ENCODE measurements around the gene TPX2. TPM values are rescaled to one million over a fixed set of nuclear protein-coding genes. Genes with fewer than 3 reads are reported as not detected.

Gene TPX2
- total RNA-seq, 5 donors from 2014 or later (not counting 1 experiment from before 2014, with no cell fraction given) = 0.99 to 3.0 (median 1.4) TPM

- Histone ChIP-seq H3K4me1 (ENCODE audit: control insufficient read depth in 1 of 2, extremely low read depth in 1 of 2, insufficient read depth in 2 of 2, low read length in 2 of 2) (no peaks in the 10 kb centered on the region), H3K4me3 (ENCODE audit: control insufficient read depth in 1 of 2, extremely low read depth in 1 of 2, low read length in 1 of 2) (no peak overlapping the region), H3K36me3 (ENCODE audit: control insufficient read depth in 2 of 2, extremely low read depth in 1 of 2, insufficient read depth in 1 of 2, low read length in 1 of 2) (no peaks in the 10 kb centered on the region), H3K27ac (ENCODE audit: low read length) (no peak overlapping the region), H3K9me3 (no peaks in the 10 kb centered on the region), H3K27me3 (replicated peaks in 1 of 2; ENCODE audit: control insufficient read depth in 2 of 2, extremely low read depth in 1 of 2, insufficient read depth in 2 of 2, low read length in 1 of 2) (no peaks in the 10 kb centered on the region)
- Mint-ChIP-seq H3K4me1 (no peaks in the 10 kb centered on the region), H3K4me3 (no peak overlapping the region), H3K36me3 (no peaks in the 10 kb centered on the region), H3K27ac (no peak overlapping the region), H3K27me3 (no peaks in the 10 kb centered on the region), H3K9me3 (no peaks in the 10 kb centered on the region)
- ChIA-PET CTCF (no interaction called here), POLR2A (no interaction called here)
- ATAC-seq (replicated peaks in 1 of 4) (no peak), DNase-seq (no peak)
- WGBS (ENCODE audit: insufficient coverage) = no CpG with 5 or more reads among the region's 5 CpGs
These were observed 77.1 kb downstream of the TPX2 start for GRCh38 chr20:31816221-31816620.

- POLR2A ChIA-PET = no interaction called here
- WGBS (ENCODE audit: insufficient coverage) = 89% methylated on average over 3 of the region's 5 CpGs
These were observed 78.4 kb downstream of the TPX2 start for GRCh38 chr20:31817461-31817860.

GRCh38 chr20:31818376-31818908 is 79.4 kb downstream of the TPX2 start:
- Mint-ChIP-seq H3K9me3 (no peaks in the 10 kb centered on the region), H3K4me1 (peaks cover 0 to 8% (median 2%) of the 10 kb centered on the region in 3 donors), H3K27me3 (peaks cover 0 to 5% of the 10 kb centered on the region in 2 donors), H3K36me3 (no peaks in the 10 kb centered on the region), H3K4me3 (no peak overlapping the region), H3K27ac (no peak overlapping the region)
- no peaks in the 10 kb centered on the region for H3K36me3 ChIP-seq (ENCODE audit: control insufficient read depth in 2 of 2, extremely low read depth in 1 of 2, insufficient read depth in 1 of 2, low read length in 1 of 2)
- H3K27me3 ChIP-seq (replicated peaks in 1 of 2; ENCODE audit: control insufficient read depth in 2 of 2, extremely low read depth in 1 of 2, insufficient read depth in 2 of 2, low read length in 1 of 2) = peaks cover 0 to 15% of the 10 kb centered on the region in 2 experiments
- no peaks in the 10 kb centered on the region for H3K9me3 ChIP-seq
- peaks cover 0 to 10% of the 10 kb centered on the region in 2 experiments for H3K4me1 ChIP-seq (ENCODE audit: control insufficient read depth in 1 of 2, extremely low read depth in 1 of 2, insufficient read depth in 2 of 2, low read length in 2 of 2)
- DNase-seq (no peak), ATAC-seq (replicated peaks in 1 of 4) (no peak)
- H3K4me3 ChIP-seq (ENCODE audit: control insufficient read depth in 1 of 2, extremely low read depth in 1 of 2, low read length in 1 of 2) = no peak overlapping the region
- WGBS (ENCODE audit: insufficient coverage) = 82% methylated on average over 4 of the region's 8 CpGs
- ChIA-PET CTCF (interaction anchor here in 1 of 2 donors (1.3 kb wide), 1 partner anchor 35 kb away, joined by 3 read pairs; no protein-coding TSS in a partner anchor), POLR2A (no interaction called here)
- no peak overlapping the region for H3K27ac ChIP-seq (ENCODE audit: low read length)

More at GRCh38 chr20:31817461-31817860, 78.4 kb downstream of the TPX2 start:
- H3K27me3 ChIP-seq (replicated peaks in 1 of 2; ENCODE audit: control insufficient read depth in 2 of 2, extremely low read depth in 1 of 2, insufficient read depth in 2 of 2, low read length in 1 of 2) = peaks cover 0 to 6% of the 10 kb centered on the region in 2 experiments
- H3K27ac ChIP-seq (ENCODE audit: low read length) = no peak overlapping the region
- no peak overlapping the region for H3K4me3 Mint-ChIP-seq
- CTCF ChIA-PET = interaction anchor here in 1 of 2 donors (0.6 to 1.3 kb wide), 3 partner anchors 8 to 920 kb away, joined by 3 read pairs; no protein-coding TSS in a partner anchor
- no peaks in the 10 kb centered on the region for H3K36me3 Mint-ChIP-seq
- peaks cover 0 to 5% of the 10 kb centered on the region in 2 donors for H3K27me3 Mint-ChIP-seq
- no peak overlapping the region for H3K27ac Mint-ChIP-seq
- H3K9me3 Mint-ChIP-seq = no peaks in the 10 kb centered on the region
- no peak overlapping the region for H3K4me3 ChIP-seq (ENCODE audit: control insufficient read depth in 1 of 2, extremely low read depth in 1 of 2, low read length in 1 of 2)
- no peak for DNase-seq
- peaks cover 0 to 3% (median 0%) of the 10 kb centered on the region in 3 donors for H3K4me1 Mint-ChIP-seq
- no peaks in the 10 kb centered on the region for H3K36me3 ChIP-seq (ENCODE audit: control insufficient read depth in 2 of 2, extremely low read depth in 1 of 2, insufficient read depth in 1 of 2, low read length in 1 of 2)
- H3K9me3 ChIP-seq = no peaks in the 10 kb centered on the region
- H3K4me1 ChIP-seq (ENCODE audit: control insufficient read depth in 1 of 2, extremely low read depth in 1 of 2, insufficient read depth in 2 of 2, low read length in 2 of 2) = peaks cover 0 to 3% of the 10 kb centered on the region in 2 experiments
- no peak for ATAC-seq (replicated peaks in 1 of 4)

GRCh38 chr20:31819083-31819784 is 80.1 kb downstream of the TPX2 start, which contains the start of gene MYLK2:
Gene MYLK2, plus strand, starts transcription at chr20:31819356. Its CDS starts 225 bp downstream, at chr20:31819581.
- no peak within 1 kb of the TSS for H3K27ac ChIP-seq (ENCODE audit: low read length)
- H3K27me3 ChIP-seq (replicated peaks in 1 of 2; ENCODE audit: control insufficient read depth in 2 of 2, extremely low read depth in 1 of 2, insufficient read depth in 2 of 2, low read length in 1 of 2) = peaks cover 0 to 15% of the 10 kb centered on the region in 2 experiments
- H3K4me3 Mint-ChIP-seq = no peak within 1 kb of the TSS
- 91% methylated on average over 14 of the region's 16 CpGs for WGBS (ENCODE audit: insufficient coverage)
- ATAC-seq (replicated peaks in 1 of 4) = no peak
- peaks cover 0 to 8% (median 2%) of the 10 kb centered on the region in 3 donors for H3K4me1 Mint-ChIP-seq
- POLR2A ChIA-PET = interaction anchor here in 1 of 2 donors (0.7 kb wide), 1 partner anchor 705 kb away, joined by 3 read pairs; no protein-coding TSS in a partner anchor
- no peaks in the 10 kb centered on the region for H3K36me3 Mint-ChIP-seq
- H3K27me3 Mint-ChIP-seq = peaks cover 0 to 5% of the 10 kb centered on the region in 2 donors
- H3K4me1 ChIP-seq (ENCODE audit: control insufficient read depth in 1 of 2, extremely low read depth in 1 of 2, insufficient read depth in 2 of 2, low read length in 2 of 2) = peaks cover 0 to 10% of the 10 kb centered on the region in 2 experiments
- no peaks in the 10 kb centered on the region for H3K36me3 ChIP-seq (ENCODE audit: control insufficient read depth in 2 of 2, extremely low read depth in 1 of 2, insufficient read depth in 1 of 2, low read length in 1 of 2)
- no peaks in the 10 kb centered on the region for H3K9me3 ChIP-seq
- no peak within 1 kb of the TSS for H3K4me3 ChIP-seq (ENCODE audit: control insufficient read depth in 1 of 2, extremely low read depth in 1 of 2, low read length in 1 of 2)
- H3K27ac Mint-ChIP-seq = no peak within 1 kb of the TSS
- H3K9me3 Mint-ChIP-seq = no peaks in the 10 kb centered on the region
- DNase-seq = no peak
- CTCF ChIA-PET = no interaction called here

- no peaks in the 10 kb centered on the region for H3K36me3 ChIP-seq (ENCODE audit: control insufficient read depth in 2 of 2, extremely low read depth in 1 of 2, insufficient read depth in 1 of 2, low read length in 1 of 2)
- H3K27me3 ChIP-seq (replicated peaks in 1 of 2; ENCODE audit: control insufficient read depth in 2 of 2, extremely low read depth in 1 of 2, insufficient read depth in 2 of 2, low read length in 1 of 2) = peaks cover 0 to 18% of the 10 kb centered on the region in 2 experiments
These were observed 81.1 kb downstream of the TPX2 start for GRCh38 chr20:31820228-31820627.

GRCh38 chr20:31821427-31821826 is 82.3 kb downstream of the TPX2 start:
- peaks cover 0 to 18% of the 10 kb centered on the region in 2 experiments for H3K27me3 ChIP-seq (replicated peaks in 1 of 2; ENCODE audit: control insufficient read depth in 2 of 2, extremely low read depth in 1 of 2, insufficient read depth in 2 of 2, low read length in 1 of 2)
- 57% methylated on average over 3 of the region's 5 CpGs for WGBS (ENCODE audit: insufficient coverage)
- POLR2A ChIA-PET = no interaction called here
- H3K4me3 ChIP-seq (ENCODE audit: control insufficient read depth in 1 of 2, extremely low read depth in 1 of 2, low read length in 1 of 2) = no peak overlapping the region
- ATAC-seq (replicated peaks in 1 of 4) = no peak
- Mint-ChIP-seq H3K27ac (no peak overlapping the region), H3K36me3 (no peaks in the 10 kb centered on the region), H3K4me1 (peaks cover 0 to 8% (median 2%) of the 10 kb centered on the region in 3 donors), H3K9me3 (no peaks in the 10 kb centered on the region), H3K27me3 (peaks cover 0 to 5% of the 10 kb centered on the region in 2 donors), H3K4me3 (no peak overlapping the region)
- H3K4me1 ChIP-seq (ENCODE audit: control insufficient read depth in 1 of 2, extremely low read depth in 1 of 2, insufficient read depth in 2 of 2, low read length in 2 of 2) = peaks cover 0 to 10% of the 10 kb centered on the region in 2 experiments
- DNase-seq = no peak
- H3K27ac ChIP-seq (ENCODE audit: low read length) = no peak overlapping the region
- H3K9me3 ChIP-seq = no peaks in the 10 kb centered on the region
- H3K36me3 ChIP-seq (ENCODE audit: control insufficient read depth in 2 of 2, extremely low read depth in 1 of 2, insufficient read depth in 1 of 2, low read length in 1 of 2) = no peaks in the 10 kb centered on the region
- CTCF ChIA-PET = no interaction called here

More at GRCh38 chr20:31820228-31820627, 81.1 kb downstream of the TPX2 start:
- POLR2A ChIA-PET = no interaction called here
- no peak for DNase-seq
- Histone ChIP-seq H3K4me3 (ENCODE audit: control insufficient read depth in 1 of 2, extremely low read depth in 1 of 2, low read length in 1 of 2) (no peak overlapping the region), H3K4me1 (ENCODE audit: control insufficient read depth in 1 of 2, extremely low read depth in 1 of 2, insufficient read depth in 2 of 2, low read length in 2 of 2) (peaks cover 0 to 10% of the 10 kb centered on the region in 2 experiments), H3K9me3 (no peaks in the 10 kb centered on the region), H3K27ac (ENCODE audit: low read length) (no peak overlapping the region)
- H3K4me1 Mint-ChIP-seq = peaks cover 0 to 8% (median 2%) of the 10 kb centered on the region in 3 donors
- no peak overlapping the region for H3K4me3 Mint-ChIP-seq
- CTCF ChIA-PET = no interaction called here
- 90% methylated on average over 6 of the region's 6 CpGs for WGBS (ENCODE audit: insufficient coverage)
- H3K36me3 Mint-ChIP-seq = no peaks in the 10 kb centered on the region
- H3K27ac Mint-ChIP-seq = no peak overlapping the region
- H3K9me3 Mint-ChIP-seq = no peaks in the 10 kb centered on the region
- H3K27me3 Mint-ChIP-seq = peaks cover 0 to 5% of the 10 kb centered on the region in 2 donors
- no peak for ATAC-seq (replicated peaks in 1 of 4)

Data from T-cell (primary cell).